Chondrocyte (in vitro differentiated cells): ENCODE data around the gene BTNL2. TPM values are rescaled to one million over a fixed set of nuclear protein-coding genes. Genes with fewer than 3 reads are reported as not detected.
"Not testable (repeated sequence)": the region's sequence is repeated elsewhere in the genome, so short reads cannot be mapped to it uniquely, and the experiment has no call there.

Experiments
- DNase-seq: peaks from one replicate; pipeline ENCODE4 v3.0.0; 2021; ENCODE audit warnings: mixed read lengths, low spot score
- H3K27ac Mint-ChIP-seq: one replicate; pipeline ENCODE4 v1.8.0; 2021; ENCODE audit warnings: mild to moderate bottlenecking, moderate library complexity, mixed read lengths; ENCODE audit not compliant: unreplicated experiment
- H3K27me3 Mint-ChIP-seq: 2 replicates; pipeline ENCODE4 v1.8.0; 2021; ENCODE audit warnings: low read depth, mixed read lengths
- H3K36me3 Mint-ChIP-seq: 2 replicates; pipeline ENCODE4 v1.8.0; 2021; ENCODE audit warnings: low read depth, mixed read lengths
- H3K4me1 Mint-ChIP-seq: 2 replicates; pipeline ENCODE4 v1.8.0; 2021; ENCODE audit warnings: low read depth, mild to moderate bottlenecking, mixed read lengths
- H3K4me3 Mint-ChIP-seq: one replicate; pipeline ENCODE4 v1.8.0; 2021; ENCODE audit warnings: mild to moderate bottlenecking, moderate library complexity, mixed read lengths; ENCODE audit not compliant: unreplicated experiment
- H3K9me3 Mint-ChIP-seq: 2 replicates; pipeline ENCODE4 v1.8.0; 2021; ENCODE audit warnings: low read depth, mixed read lengths
- CTCF ChIP-seq: fragments of 200-600 bp; sonication (generic); IDR thresholded peaks from 2 replicates; pipeline ENCODE4 v1.5.0; 2021; ENCODE audit warnings: antibody characterized with exemption, mild to moderate bottlenecking, moderate library complexity
- total RNA-seq: library from RNA; stranded (reverse); gene quantifications from 3 replicates; pipeline ENCODE4 v1.2.1, GENCODE V29; 2021

Gene BTNL2
- total RNA-seq, 1 donor from 2014 or later, result not detected

DNA sequence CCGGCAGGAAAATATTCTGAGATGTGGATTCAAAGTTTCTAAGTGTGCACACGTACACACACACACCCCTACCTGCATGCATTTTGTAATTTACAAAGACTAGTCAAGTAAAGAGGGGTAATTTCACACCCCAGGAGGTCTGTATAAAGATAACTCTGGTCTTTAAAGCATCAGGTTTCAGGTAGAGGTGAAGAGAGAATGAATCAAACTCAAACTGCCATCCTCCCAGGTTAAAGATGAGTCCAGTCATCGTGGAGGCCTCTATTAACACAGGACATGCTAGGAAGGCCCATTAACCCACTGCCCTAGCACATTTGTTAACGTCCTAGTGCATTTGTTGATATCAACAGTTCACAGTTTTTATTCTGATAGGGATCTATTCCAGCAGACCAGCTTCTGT, 29.2 kb upstream of the BTNL2 start:
- H3K27ac Mint-ChIP-seq, result no peak overlapping the region
- no peaks in the 10 kb centered on the region for H3K9me3 Mint-ChIP-seq
- no peaks in the 10 kb centered on the region for H3K4me1 Mint-ChIP-seq
- no peaks in the 10 kb centered on the region for H3K36me3 Mint-ChIP-seq
- no peak for DNase-seq
- H3K27me3 Mint-ChIP-seq, result peaks cover 12% of the 10 kb centered on the region
- H3K4me3 Mint-ChIP-seq, result no peak overlapping the region
- TF ChIP-seq CTCF, result no peak

- not testable (repeated sequence) for H3K4me3 Mint-ChIP-seq, DNase-seq, H3K9me3 Mint-ChIP-seq, H3K27ac Mint-ChIP-seq, H3K4me1 Mint-ChIP-seq, H3K36me3 Mint-ChIP-seq
- peaks cover 14% of the 10 kb centered on the region for H3K27me3 Mint-ChIP-seq
These were observed 27.0 kb upstream of the BTNL2 start for GRCh38 chr6:32433950-32434349.

DNA sequence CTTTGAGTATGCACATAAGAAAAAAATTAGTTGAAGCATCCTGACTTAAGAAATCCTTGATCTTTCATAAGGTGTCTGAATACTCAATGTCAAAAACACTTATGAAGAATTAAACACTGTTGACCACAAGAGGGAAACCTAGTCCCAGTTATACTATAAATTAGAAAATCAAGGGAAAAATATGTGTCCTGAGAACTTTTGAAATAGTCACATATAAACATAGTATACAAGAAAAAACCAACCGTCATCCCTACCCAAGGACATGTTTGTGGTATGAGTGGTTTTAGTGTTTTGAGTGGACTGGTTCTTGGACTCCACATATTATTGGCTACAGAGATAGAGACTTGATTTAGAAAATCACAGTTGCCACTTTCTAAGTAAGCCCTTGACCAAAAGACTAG, 25.1 kb upstream of the BTNL2 start:
- H3K36me3 Mint-ChIP-seq, result no peaks in the 10 kb centered on the region
- no peaks in the 10 kb centered on the region for H3K9me3 Mint-ChIP-seq
- peak; percentile 83 for TF ChIP-seq CTCF
- H3K4me3 Mint-ChIP-seq, result no peak overlapping the region
- peaks cover 22% of the 10 kb centered on the region for H3K27me3 Mint-ChIP-seq
- H3K27ac Mint-ChIP-seq, result no peak overlapping the region
- H3K4me1 Mint-ChIP-seq, result no peaks in the 10 kb centered on the region
- DNase-seq, result no peak

GRCh38 chr6:32431142-32431541, 24.2 kb upstream of the BTNL2 start:
- no peaks in the 10 kb centered on the region for H3K9me3 Mint-ChIP-seq
- no peaks in the 10 kb centered on the region for H3K4me1 Mint-ChIP-seq
- DNase-seq, result no peak
- no peak for TF ChIP-seq CTCF
- H3K27me3 Mint-ChIP-seq, result peaks cover 22% of the 10 kb centered on the region
- H3K36me3 Mint-ChIP-seq, result no peaks in the 10 kb centered on the region
- no peak overlapping the region for H3K4me3 Mint-ChIP-seq
- H3K27ac Mint-ChIP-seq, result no peak overlapping the region

GRCh38 chr6:32430179-32430578, 23.2 kb upstream of the BTNL2 start:
- TF ChIP-seq CTCF, result no peak
- Mint-ChIP-seq H3K27ac (no peak overlapping the region), H3K9me3 (no peaks in the 10 kb centered on the region), H3K4me3 (no peak overlapping the region), H3K27me3 (peaks cover 19% of the 10 kb centered on the region), H3K4me1 (no peaks in the 10 kb centered on the region), H3K36me3 (no peaks in the 10 kb centered on the region)
- DNase-seq, result no peak

GRCh38 chr6:32427934-32428474, 21.0 kb upstream of the BTNL2 start:
- no peak overlapping the region for H3K4me3 Mint-ChIP-seq
- no peak for TF ChIP-seq CTCF
- H3K27me3 Mint-ChIP-seq, result peaks cover 21% of the 10 kb centered on the region
- no peak for DNase-seq
- H3K36me3 Mint-ChIP-seq, result no peaks in the 10 kb centered on the region
- H3K27ac Mint-ChIP-seq, result no peak overlapping the region
- no peaks in the 10 kb centered on the region for H3K9me3 Mint-ChIP-seq
- H3K4me1 Mint-ChIP-seq, result no peaks in the 10 kb centered on the region
